Sigmoid colon (tissue), 4 donors: ENCODE measurements around the gene ADK.

Source experiments
- EP300 ChIP-seq, 4 donors: sonication (generic); formaldehyde crosslinking; IDR thresholded peaks; one replicate each; pipeline ENCODE4 v1.6.1; 2017; ENCODE audit warnings: antibody characterized with exemption in 4 of 4
- POLR2AphosphoS5 ChIP-seq, 4 donors: sonication (generic); formaldehyde crosslinking; IDR thresholded peaks; one replicate each; pipeline ENCODE4 v1.6.1; 2017; ENCODE audit warnings: antibody characterized with exemption in 4 of 4
- TF ChIP-seq, protein P1 (sequence below), 4 experiments: fragments of 450-650 bp in 3 of 4; fragments of 200-600 bp in 1 of 4; IDR thresholded peaks; one replicate each; pipeline ENCODE4 v1.5.1; 2016 to 2019; ENCODE audit warnings: antibody characterized with exemption in 4 of 4, mild to moderate bottlenecking in 3 of 4, moderate library complexity in 2 of 4

GRCh38 chr10:74109452-74109851, 41.6 kb upstream of the ADK start:
- TF ChIP-seq, protein P1, sequence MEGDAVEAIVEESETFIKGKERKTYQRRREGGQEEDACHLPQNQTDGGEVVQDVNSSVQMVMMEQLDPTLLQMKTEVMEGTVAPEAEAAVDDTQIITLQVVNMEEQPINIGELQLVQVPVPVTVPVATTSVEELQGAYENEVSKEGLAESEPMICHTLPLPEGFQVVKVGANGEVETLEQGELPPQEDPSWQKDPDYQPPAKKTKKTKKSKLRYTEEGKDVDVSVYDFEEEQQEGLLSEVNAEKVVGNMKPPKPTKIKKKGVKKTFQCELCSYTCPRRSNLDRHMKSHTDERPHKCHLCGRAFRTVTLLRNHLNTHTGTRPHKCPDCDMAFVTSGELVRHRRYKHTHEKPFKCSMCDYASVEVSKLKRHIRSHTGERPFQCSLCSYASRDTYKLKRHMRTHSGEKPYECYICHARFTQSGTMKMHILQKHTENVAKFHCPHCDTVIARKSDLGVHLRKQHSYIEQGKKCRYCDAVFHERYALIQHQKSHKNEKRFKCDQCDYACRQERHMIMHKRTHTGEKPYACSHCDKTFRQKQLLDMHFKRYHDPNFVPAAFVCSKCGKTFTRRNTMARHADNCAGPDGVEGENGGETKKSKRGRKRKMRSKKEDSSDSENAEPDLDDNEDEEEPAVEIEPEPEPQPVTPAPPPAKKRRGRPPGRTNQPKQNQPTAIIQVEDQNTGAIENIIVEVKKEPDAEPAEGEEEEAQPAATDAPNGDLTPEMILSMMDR (IDR thresholded peaks at IDR 0.05) = no peak
- TF ChIP-seq EP300 (IDR thresholded peaks at IDR 0.05) = no peak
- TF ChIP-seq POLR2AphosphoS5 (IDR thresholded peaks at IDR 0.05) = no peak
